Measurements from ENCODE around the gene GNB2.
"Not testable (repeated sequence)": the region's sequence is repeated elsewhere in the genome, so short reads cannot be mapped to it uniquely, and the experiment has no call there.

GNB2 gene

DNA sequence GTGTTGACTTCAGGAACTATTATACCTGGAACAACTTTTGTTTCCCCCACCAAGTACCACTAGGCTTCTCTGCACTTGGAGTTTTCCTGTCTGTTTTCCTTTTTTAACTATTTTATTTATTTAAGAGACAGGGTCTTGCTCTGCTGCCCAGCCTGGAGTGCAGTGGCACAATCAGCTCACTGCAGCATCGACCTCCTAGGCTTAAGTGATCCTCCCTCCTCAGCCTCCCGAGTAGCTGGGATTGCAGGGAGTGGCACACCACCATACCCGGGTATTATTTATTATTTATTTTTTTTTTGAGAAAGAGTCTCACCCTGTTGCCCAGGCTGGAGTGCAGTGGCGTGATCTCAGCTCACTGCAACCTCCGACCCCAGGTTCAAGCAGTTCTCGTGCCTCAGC, 22.6 kb downstream of the GNB2 start:
- Histone ChIP-seq H3K4me3 (ENCODE audit: low read length) (no peak overlapping the region), H3K36me3 (ENCODE audit: control insufficient read depth, insufficient read depth, low read length) (no peaks in the 10 kb centered on the region), H3K4me1 (ENCODE audit: control insufficient read depth, insufficient read depth, low read length) (peaks cover 16% of the 10 kb centered on the region), H3K9me3 (ENCODE audit: control insufficient read depth, low read length) (no peaks in the 10 kb centered on the region), H3K27me3 (ENCODE audit: control insufficient read depth, insufficient read depth, low read length) (no peaks in the 10 kb centered on the region), H3K9ac (ENCODE audit: low read length) (no peak overlapping the region)

DNA sequence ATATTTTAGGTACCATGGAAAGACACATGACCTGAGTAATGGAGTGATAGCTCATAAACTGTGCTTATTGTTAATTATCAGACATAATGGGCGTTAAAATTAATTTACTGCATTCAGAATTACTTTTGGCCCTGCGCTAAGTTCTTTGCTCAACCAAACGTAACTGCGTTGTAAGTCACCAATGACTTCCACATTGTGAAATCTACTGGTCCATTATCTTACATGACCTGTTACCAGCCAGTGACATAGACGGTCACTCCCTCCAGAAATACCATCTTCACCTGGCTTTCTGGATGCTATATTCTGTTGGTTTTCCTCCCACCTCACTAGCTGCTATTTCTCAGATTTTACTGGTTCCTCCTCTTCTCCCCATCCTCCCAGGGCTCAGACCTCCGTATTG, 25.5 kb downstream of the GNB2 start:
- Histone ChIP-seq H3K9ac (ENCODE audit: low read length) (no peak overlapping the region), H3K27me3 (ENCODE audit: control insufficient read depth, insufficient read depth, low read length) (no peaks in the 10 kb centered on the region), H3K4me3 (ENCODE audit: low read length) (no peak overlapping the region), H3K4me1 (ENCODE audit: control insufficient read depth, insufficient read depth, low read length) (no peaks in the 10 kb centered on the region), H3K36me3 (ENCODE audit: control insufficient read depth, insufficient read depth, low read length) (no peaks in the 10 kb centered on the region), H3K9me3 (ENCODE audit: control insufficient read depth, low read length) (no peaks in the 10 kb centered on the region)

DNA sequence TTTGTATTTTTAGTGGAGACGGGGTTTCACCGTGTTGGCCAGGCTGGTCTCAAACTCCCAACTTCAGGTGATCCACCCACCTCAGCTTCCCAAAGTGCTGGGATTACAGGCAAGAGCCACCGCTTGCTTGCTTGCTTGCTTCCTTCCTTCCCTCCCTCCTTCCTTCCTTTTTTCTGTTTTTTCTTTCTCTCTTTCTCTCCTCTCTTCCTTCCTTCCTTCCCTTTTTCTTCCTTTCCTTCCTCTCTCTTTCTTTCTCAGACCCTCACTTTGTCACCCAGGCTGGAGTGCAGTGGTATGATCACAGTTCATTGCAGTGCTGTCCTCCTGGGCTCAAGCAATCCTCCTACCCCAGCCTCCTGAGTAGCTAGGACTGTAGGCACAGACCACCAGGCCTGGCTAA, 27.5 kb downstream of the GNB2 start:
- H3K9me3 ChIP-seq (ENCODE audit: control insufficient read depth, low read length); H3K9ac ChIP-seq (ENCODE audit: low read length); H3K27me3 ChIP-seq (ENCODE audit: control insufficient read depth, insufficient read depth, low read length); H3K4me3 ChIP-seq (ENCODE audit: low read length); H3K36me3 ChIP-seq (ENCODE audit: control insufficient read depth, insufficient read depth, low read length); H3K4me1 ChIP-seq (ENCODE audit: control insufficient read depth, insufficient read depth, low read length): not testable (repeated sequence)

DNA sequence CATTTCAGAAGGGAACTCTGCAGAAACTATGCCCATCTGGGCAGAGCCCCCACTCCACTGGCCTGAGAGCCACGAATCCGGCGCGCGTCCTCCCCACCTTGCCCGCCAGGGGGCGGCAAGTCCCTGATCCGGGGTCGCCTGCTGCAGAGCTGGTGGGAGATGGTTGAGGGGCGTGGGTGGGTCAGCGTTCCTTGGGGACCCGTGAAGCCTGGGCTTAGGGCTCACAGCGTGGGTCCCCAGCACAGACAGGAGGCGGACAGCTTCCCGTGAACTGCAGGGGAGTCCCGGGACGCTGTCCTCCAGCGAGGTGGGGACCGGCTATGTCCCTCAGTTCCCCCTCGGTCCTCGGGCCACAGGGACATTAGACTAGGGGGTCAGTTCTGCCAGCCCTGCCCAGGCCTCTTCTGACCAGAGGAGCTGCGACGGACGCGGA, 31.8 kb downstream of the GNB2 start:
- Histone ChIP-seq H3K9ac (ENCODE audit: low read length) (peak overlapping the region; percentile 95), H3K9me3 (ENCODE audit: control insufficient read depth, low read length) (no peaks in the 10 kb centered on the region), H3K4me3 (ENCODE audit: low read length) (peak overlapping the region; percentile 89), H3K36me3 (ENCODE audit: control insufficient read depth, insufficient read depth, low read length) (no peaks in the 10 kb centered on the region), H3K4me1 (ENCODE audit: control insufficient read depth, insufficient read depth, low read length) (peaks cover 13% of the 10 kb centered on the region), H3K27me3 (ENCODE audit: control insufficient read depth, insufficient read depth, low read length) (no peaks in the 10 kb centered on the region)

DNA sequence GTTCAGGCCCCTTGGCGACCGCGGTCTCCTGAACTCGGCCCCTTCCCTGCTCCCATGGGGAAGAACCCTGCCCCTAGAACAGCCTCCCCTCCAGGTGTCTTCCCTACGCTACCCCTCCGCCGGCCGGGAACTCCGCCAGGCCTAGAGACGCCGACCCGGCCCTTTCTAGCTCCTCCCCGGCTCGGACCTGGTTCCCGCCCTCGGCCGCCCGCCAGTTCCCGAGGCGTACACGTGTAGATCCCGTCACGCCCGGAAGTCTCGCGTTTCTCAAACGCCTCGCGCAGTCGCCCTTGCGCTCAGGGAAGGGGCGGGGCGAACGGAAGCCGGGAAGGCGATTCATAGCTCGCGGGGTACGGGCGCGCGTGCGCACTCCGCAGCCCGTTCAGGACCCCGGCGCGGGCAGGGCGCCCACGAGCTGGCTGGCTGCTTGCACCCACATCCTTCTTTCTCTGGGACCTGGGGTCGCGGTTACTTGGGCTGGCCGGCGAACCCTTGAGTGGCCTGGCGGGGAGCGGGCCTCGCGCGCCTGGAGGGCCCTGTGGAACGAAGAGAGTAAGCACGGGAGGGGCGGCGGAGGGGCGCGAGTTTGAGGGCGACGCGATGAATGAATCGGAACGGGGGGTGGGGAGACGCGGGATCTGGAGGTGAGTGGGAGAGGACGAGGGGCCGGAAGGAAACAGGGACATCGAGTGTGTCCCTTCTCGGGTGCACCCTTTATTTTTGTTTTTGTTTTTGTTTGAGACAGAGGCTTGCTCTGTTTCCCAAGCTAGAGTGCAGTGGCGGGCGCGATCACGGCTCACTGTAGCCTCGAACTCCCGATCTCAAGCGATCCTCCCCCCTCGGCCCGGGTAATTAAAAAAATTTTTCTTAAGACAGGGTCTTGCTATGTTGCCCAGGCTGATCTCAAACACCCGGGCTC, 32.5 kb downstream of the GNB2 start, which contains the start of gene POP7:
Gene POP7 (plus strand): TSS at position 369 of the 919 bp plus-strand sequence. CDS start 710 bp downstream, outside the sequence.
- Histone ChIP-seq H3K9ac (ENCODE audit: low read length) (peak within 1 kb of the TSS; percentile 95), H3K9me3 (ENCODE audit: control insufficient read depth, low read length) (no peaks in the 10 kb centered on the region), H3K36me3 (ENCODE audit: control insufficient read depth, insufficient read depth, low read length) (no peaks in the 10 kb centered on the region), H3K27me3 (ENCODE audit: control insufficient read depth, insufficient read depth, low read length) (no peaks in the 10 kb centered on the region), H3K4me3 (ENCODE audit: low read length) (peak within 1 kb of the TSS; percentile 89), H3K4me1 (ENCODE audit: control insufficient read depth, insufficient read depth, low read length) (peaks cover 13% of the 10 kb centered on the region)

DNA sequence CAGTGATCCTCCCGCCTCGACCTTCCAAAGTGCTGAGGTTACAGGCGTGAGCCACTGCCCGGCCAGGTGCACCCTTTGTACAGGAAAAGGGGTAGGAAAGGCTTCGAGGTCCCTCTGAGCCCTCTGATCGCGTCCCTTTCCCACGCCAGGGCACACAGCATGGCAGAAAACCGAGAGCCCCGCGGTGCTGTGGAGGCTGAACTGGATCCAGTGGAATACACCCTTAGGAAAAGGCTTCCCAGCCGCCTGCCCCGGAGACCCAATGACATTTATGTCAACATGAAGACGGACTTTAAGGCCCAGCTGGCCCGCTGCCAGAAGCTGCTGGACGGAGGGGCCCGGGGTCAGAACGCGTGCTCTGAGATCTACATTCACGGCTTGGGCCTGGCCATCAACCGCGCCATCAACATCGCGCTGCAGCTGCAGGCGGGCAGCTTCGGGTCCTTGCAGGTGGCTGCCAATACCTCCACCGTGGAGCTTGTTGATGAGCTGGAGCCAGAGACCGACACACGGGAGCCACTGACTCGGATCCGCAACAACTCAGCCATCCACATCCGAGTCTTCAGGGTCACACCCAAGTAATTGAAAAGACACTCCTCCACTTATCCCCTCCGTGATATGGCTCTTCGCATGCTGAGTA, 33.3 kb downstream of the GNB2 start:
- Histone ChIP-seq H3K36me3 (ENCODE audit: control insufficient read depth, insufficient read depth, low read length) (no peaks in the 10 kb centered on the region), H3K9me3 (ENCODE audit: control insufficient read depth, low read length) (no peaks in the 10 kb centered on the region), H3K9ac (ENCODE audit: low read length) (peak overlapping the region; percentile 95), H3K4me1 (ENCODE audit: control insufficient read depth, insufficient read depth, low read length) (peaks cover 13% of the 10 kb centered on the region), H3K4me3 (ENCODE audit: low read length) (peak overlapping the region; percentile 89), H3K27me3 (ENCODE audit: control insufficient read depth, insufficient read depth, low read length) (no peaks in the 10 kb centered on the region)

DNA sequence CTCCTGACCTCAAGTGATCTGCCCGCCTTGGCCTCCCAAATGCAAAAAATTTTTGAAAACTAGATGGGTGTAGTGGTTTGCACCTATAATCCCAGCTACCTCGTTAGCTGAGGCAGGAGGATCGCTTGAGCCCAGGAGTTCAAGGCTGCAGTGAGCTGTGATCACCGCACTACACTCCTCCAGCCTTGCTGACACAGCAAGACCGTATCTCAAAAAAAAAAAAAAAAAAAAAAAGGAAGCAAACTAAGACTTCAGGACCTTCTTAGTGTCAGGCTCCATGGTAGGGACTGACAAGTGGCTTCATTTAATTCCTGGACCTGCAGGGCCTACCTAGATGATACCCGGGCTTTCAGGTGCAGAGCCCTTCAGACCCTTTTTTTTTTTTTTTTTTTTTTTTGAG, 34.9 kb downstream of the GNB2 start:
- Histone ChIP-seq H3K4me1 (ENCODE audit: control insufficient read depth, insufficient read depth, low read length) (peaks cover 13% of the 10 kb centered on the region), H3K4me3 (ENCODE audit: low read length) (no peak overlapping the region), H3K27me3 (ENCODE audit: control insufficient read depth, insufficient read depth, low read length) (no peaks in the 10 kb centered on the region), H3K36me3 (ENCODE audit: control insufficient read depth, insufficient read depth, low read length) (no peaks in the 10 kb centered on the region), H3K9me3 (ENCODE audit: control insufficient read depth, low read length) (no peaks in the 10 kb centered on the region), H3K9ac (ENCODE audit: low read length) (no peak overlapping the region)

DNA sequence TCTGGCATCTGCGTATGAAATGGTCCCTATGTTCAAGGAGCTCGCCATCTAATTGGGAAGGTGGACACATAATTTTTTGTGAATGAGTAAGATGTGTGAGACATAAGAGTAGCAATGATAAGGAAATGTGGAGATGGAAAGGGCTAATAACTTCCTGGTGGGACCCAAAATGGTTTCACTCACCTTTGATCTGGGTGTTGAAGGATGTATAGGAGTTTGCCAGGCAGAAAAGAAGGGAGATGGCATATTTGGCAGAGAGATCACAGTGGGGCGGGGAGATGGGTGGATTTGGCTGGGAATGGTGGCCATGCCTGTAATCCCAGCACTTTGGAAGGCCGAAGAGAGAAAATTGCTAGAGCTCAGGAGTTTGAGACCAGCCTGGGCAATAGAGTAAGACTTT, 36.9 kb downstream of the GNB2 start:
- no peak overlapping the region for H3K4me3 ChIP-seq (ENCODE audit: low read length)
- peaks cover 7% of the 10 kb centered on the region for H3K4me1 ChIP-seq (ENCODE audit: control insufficient read depth, insufficient read depth, low read length)
- no peaks in the 10 kb centered on the region for H3K36me3 ChIP-seq (ENCODE audit: control insufficient read depth, insufficient read depth, low read length)
- H3K9ac ChIP-seq (ENCODE audit: low read length), result no peak overlapping the region
- no peaks in the 10 kb centered on the region for H3K27me3 ChIP-seq (ENCODE audit: control insufficient read depth, insufficient read depth, low read length)
- no peaks in the 10 kb centered on the region for H3K9me3 ChIP-seq (ENCODE audit: control insufficient read depth, low read length)

DNA sequence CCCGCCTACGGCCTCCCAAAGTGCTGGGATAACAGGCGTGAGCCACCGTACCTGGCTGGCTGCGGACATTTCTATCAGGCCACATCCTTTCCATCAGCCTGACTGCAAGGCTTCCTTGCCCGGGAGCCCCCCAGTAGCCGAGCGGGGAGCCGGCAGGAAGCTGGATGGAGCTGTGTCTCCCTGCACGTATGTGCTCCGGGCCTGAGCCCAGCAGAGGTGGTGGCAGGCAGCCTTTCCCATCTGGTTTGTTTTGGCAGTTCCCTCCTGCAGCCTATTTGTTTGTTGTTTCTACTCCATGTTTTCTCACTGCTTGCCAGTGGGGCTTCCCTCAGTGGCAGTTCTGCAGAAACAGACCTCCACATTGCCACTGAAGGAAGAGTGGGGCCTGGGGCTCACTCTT, 37.8 kb downstream of the GNB2 start:
- Histone ChIP-seq H3K4me1 (ENCODE audit: control insufficient read depth, insufficient read depth, low read length) (peaks cover 7% of the 10 kb centered on the region), H3K9me3 (ENCODE audit: control insufficient read depth, low read length) (no peaks in the 10 kb centered on the region), H3K36me3 (ENCODE audit: control insufficient read depth, insufficient read depth, low read length) (no peaks in the 10 kb centered on the region), H3K4me3 (ENCODE audit: low read length) (no peak overlapping the region), H3K9ac (ENCODE audit: low read length) (no peak overlapping the region), H3K27me3 (ENCODE audit: control insufficient read depth, insufficient read depth, low read length) (no peaks in the 10 kb centered on the region)

DNA sequence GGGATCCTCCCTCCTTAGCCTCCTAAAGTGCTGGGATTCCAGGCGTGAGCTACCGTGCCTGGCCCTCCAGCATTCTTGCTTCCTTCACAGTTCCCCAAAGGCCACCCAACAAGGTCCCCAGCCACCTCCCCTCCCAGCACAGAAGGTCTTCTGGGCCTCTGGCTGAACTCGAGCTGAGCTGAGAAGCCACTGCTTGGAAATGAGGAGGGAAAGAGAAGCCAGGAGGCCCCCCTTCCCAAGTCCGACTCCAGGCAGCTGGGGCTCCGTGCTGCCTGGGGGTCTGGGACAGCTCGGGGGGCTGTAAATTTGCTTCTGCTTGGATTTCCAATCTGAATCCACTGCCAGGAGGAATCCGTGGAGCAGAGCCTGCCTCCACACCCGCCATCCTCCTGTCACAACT, 41.2 kb downstream of the GNB2 start:
- Histone ChIP-seq H3K9ac (ENCODE audit: low read length) (no peak overlapping the region), H3K27me3 (ENCODE audit: control insufficient read depth, insufficient read depth, low read length) (peaks cover 4% of the 10 kb centered on the region), H3K4me3 (ENCODE audit: low read length) (no peak overlapping the region), H3K4me1 (ENCODE audit: control insufficient read depth, insufficient read depth, low read length) (no peaks in the 10 kb centered on the region), H3K9me3 (ENCODE audit: control insufficient read depth, low read length) (no peaks in the 10 kb centered on the region), H3K36me3 (ENCODE audit: control insufficient read depth, insufficient read depth, low read length) (no peaks in the 10 kb centered on the region)

DNA sequence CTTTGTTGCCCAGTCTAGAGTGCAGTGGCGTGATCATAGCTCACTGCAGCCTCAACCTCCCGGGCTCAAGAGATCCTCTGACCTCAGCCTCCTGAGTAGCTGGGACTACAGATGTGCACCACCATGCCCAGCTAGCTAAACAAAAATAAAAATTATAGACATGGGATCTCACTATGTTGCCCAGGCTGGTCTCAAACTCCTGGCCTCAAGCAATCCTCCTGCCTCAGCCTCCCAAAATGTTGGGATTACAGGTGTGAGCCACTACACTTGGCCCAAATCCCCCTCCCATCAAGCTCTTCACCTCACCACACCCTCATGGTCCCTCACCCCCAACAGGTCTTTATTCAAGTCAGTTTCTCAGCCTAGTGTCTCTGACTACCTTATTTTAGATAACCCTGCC, 43.5 kb downstream of the GNB2 start:
- not testable (repeated sequence) for H3K4me1 ChIP-seq (ENCODE audit: control insufficient read depth, insufficient read depth, low read length); H3K9me3 ChIP-seq (ENCODE audit: control insufficient read depth, low read length); H3K36me3 ChIP-seq (ENCODE audit: control insufficient read depth, insufficient read depth, low read length); H3K4me3 ChIP-seq (ENCODE audit: low read length); H3K9ac ChIP-seq (ENCODE audit: low read length)
- peaks cover 27% of the 10 kb centered on the region for H3K27me3 ChIP-seq (ENCODE audit: control insufficient read depth, insufficient read depth, low read length)

DNA sequence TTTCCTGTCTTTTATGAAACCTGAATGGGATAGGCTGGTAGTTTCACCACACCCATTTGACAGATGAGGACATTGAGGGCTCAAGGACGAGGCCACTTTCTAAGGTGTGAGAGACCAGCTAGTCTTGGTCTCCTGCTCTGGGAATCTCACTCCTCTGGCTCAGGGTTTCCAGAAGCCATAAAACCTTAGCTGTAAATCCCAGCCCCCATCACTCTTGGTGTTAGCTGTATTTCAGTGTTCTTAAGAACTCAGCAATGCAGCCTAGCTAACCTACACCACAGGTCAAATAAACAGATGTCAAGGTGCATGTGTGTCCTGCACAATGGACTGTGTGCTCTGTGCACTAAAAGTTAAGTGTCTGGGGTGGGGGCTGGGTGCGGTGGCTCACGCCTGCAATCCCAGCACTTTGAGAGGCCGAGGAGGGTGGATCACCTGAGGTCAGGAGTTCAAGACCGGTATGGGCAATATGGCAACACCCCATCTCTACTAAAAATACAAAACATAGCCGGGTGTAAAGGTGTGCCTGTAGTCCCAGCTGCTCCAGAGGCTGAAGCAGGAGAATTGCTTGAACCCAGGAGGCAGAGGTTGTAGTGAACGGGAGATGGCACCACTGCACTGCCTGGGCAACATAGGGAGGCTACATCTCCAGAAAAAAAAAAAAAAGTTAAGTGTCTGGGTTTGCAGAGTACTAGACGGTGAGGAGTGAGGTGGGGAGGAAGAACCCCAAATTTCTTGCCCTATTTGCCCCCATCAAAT, 46.2 kb downstream of the GNB2 start:
- Histone ChIP-seq H3K9me3 (ENCODE audit: control insufficient read depth, low read length) (no peaks in the 10 kb centered on the region), H3K36me3 (ENCODE audit: control insufficient read depth, insufficient read depth, low read length) (no peaks in the 10 kb centered on the region), H3K4me1 (ENCODE audit: control insufficient read depth, insufficient read depth, low read length) (no peaks in the 10 kb centered on the region), H3K27me3 (ENCODE audit: control insufficient read depth, insufficient read depth, low read length) (peaks cover 45% of the 10 kb centered on the region), H3K4me3 (ENCODE audit: low read length) (no peak overlapping the region), H3K9ac (ENCODE audit: low read length) (no peak overlapping the region)

Measured in mucosa of stomach (tissue), 1 donor.